SK-N-SH treated with all-trans-retinoic acid at 6 μM for 48 hours (cell line): ENCODE measurements around the gene ADGRB3.

ENCODE experiments used
- OSR1 ChIP-seq: fragments of 250-450 bp; sonication (Bioruptor Pico); IDR thresholded peaks from 2 replicates; pipeline ENCODE4 v1.8.0; 2022; ENCODE audit warnings: moderate library complexity, mild to moderate bottlenecking, inconsistent platforms
- ZFP3 ChIP-seq: fragments of 250-450 bp; sonication (Bioruptor Pico); IDR thresholded peaks from 2 replicates; pipeline ENCODE4 v1.5.0; 2020; ENCODE audit warnings: mild to moderate bottlenecking, moderate library complexity
- ZNF8 ChIP-seq: fragments of 450-650 bp; formaldehyde crosslinking; IDR thresholded peaks from 2 replicates; pipeline ENCODE4 v1.5.0; 2020; ENCODE audit warnings: mild to moderate bottlenecking, moderate library complexity

DNA sequence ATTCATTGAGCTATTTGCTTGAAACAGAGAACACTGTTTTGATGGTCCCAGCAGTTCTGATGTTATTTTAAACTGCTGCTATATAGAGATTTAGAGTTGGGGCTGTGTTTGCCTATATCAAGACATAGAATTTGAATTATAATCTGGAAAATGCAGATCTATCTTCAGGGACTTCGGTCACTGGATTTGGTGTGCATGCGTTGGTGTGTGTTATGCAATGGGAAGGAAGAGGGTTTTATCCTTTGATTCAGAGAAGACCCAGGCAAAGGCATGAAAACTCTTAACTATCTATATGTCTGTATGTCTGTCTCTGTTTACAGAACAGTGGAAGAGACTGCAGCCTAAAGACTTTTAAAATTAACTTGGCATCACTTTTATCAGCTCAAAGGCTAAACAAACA, 2.0 kb downstream of the ADGRB3 start:
- TF ChIP-seq OSR1: no peak
- TF ChIP-seq ZNF8 (CRISPR knock-in tag): no peak
- TF ChIP-seq ZFP3 (CRISPR knock-in tag): no peak
